Neural progenitor cell (in vitro differentiated cells): ENCODE data around the gene IGSF22. TPM values are rescaled to one million over a fixed set of nuclear protein-coding genes. Genes with fewer than 3 reads are reported as not detected.
A peak's percentile ranks its signal among the peaks of the same experiment; 100 is the strongest.

Source experiments
- DNase-seq: peaks from one replicate; pipeline ENCODE4 v3.0.0-alpha.2; 2016; ENCODE audit warnings: low spot score
- H2AFZ ChIP-seq: fragments of 200-600 bp; sonication (generic); replicated peaks from 2 replicates; pipeline ENCODE4 v1.6.1; 2016; ENCODE audit warnings: antibody characterized with exemption
- H3F3A ChIP-seq: fragments of 200-600 bp; sonication (generic); 2 replicates; pipeline ENCODE4 v1.6.1; 2016; ENCODE audit warnings: antibody characterized with exemption, low read depth
- H3K27ac ChIP-seq: fragments of 200-600 bp; sonication (generic); 2 replicates; pipeline ENCODE4 v1.5.1; 2016; ENCODE audit warnings: mild to moderate bottlenecking
- H3K27me3 ChIP-seq: fragments of 200-600 bp; sonication (generic); 2 replicates; pipeline ENCODE4 v1.6.1; 2016; ENCODE audit warnings: mild to moderate bottlenecking, moderate library complexity
- H3K36me3 ChIP-seq: fragments of 200-600 bp; sonication (generic); 2 replicates; pipeline ENCODE4 v1.5.1; 2016
- H3K4me1 ChIP-seq: fragments of 200-600 bp; sonication (generic); 2 replicates; pipeline ENCODE4 v1.6.1; 2016; ENCODE audit warnings: mixed run types
- H3K4me2 ChIP-seq: fragments of 200-600 bp; sonication (generic); 2 replicates; pipeline ENCODE4 v1.6.1; 2016
- H3K4me3 ChIP-seq: fragments of 200-600 bp; sonication (generic); 2 replicates; pipeline ENCODE4 v1.5.1; 2016
- H3K79me2 ChIP-seq: fragments of 200-600 bp; sonication (generic); 2 replicates; pipeline ENCODE4 v1.6.1; 2016; ENCODE audit warnings: low read depth
- H3K9ac ChIP-seq: fragments of 200-600 bp; sonication (generic); 2 replicates; pipeline ENCODE4 v1.6.1; 2016
- H3K9me3 ChIP-seq: fragments of 200-600 bp; sonication (generic); 2 replicates; pipeline ENCODE4 v1.5.1; 2016; ENCODE audit warnings: low read depth
- H4K20me1 ChIP-seq: fragments of 200-600 bp; sonication (generic); 2 replicates; pipeline ENCODE4 v1.6.1; 2016; ENCODE audit warnings: low read depth
- H3K27ac Mint-ChIP-seq: 3 replicates; pipeline ENCODE4 v1.8.0; 2021; ENCODE audit warnings: mixed read lengths
- H3K27me3 Mint-ChIP-seq: 2 replicates; pipeline ENCODE4 v1.8.0; 2022; ENCODE audit warnings: low read depth, mild to moderate bottlenecking, inconsistent platforms, moderate library complexity, mixed read lengths; ENCODE audit not compliant: insufficient read depth
- H3K36me3 Mint-ChIP-seq: 3 replicates; pipeline ENCODE4 v1.8.0; 2021; ENCODE audit warnings: mixed read lengths
- H3K4me1 Mint-ChIP-seq: 3 replicates; pipeline ENCODE4 v1.8.0; 2021; ENCODE audit warnings: mixed read lengths
- H3K4me3 Mint-ChIP-seq: 3 replicates; pipeline ENCODE4 v1.8.0; 2021; ENCODE audit warnings: mild to moderate bottlenecking, moderate library complexity, mixed read lengths
- H3K9me3 Mint-ChIP-seq: 3 replicates; pipeline ENCODE4 v1.8.0; 2020; ENCODE audit warnings: mixed read lengths
- CTCF ChIP-seq: fragments of 200-600 bp; sonication (generic); IDR thresholded peaks from 2 replicates; pipeline ENCODE4 v1.5.1; 2017; ENCODE audit warnings: antibody characterized with exemption, mild to moderate bottlenecking
- EZH2 ChIP-seq: fragments of 200-600 bp; sonication (generic); IDR thresholded peaks from 2 replicates; pipeline ENCODE4 v1.6.1; 2017; ENCODE audit warnings: antibody characterized with exemption, mild to moderate bottlenecking, moderate library complexity
- EZH2phosphoT487 ChIP-seq: fragments of 200-600 bp; sonication (generic); IDR thresholded peaks from 2 replicates; pipeline ENCODE4 v1.6.1; 2017; ENCODE audit warnings: antibody characterized with exemption
- total RNA-seq: library from RNA; depleted of rRNA; stranded (reverse); fragments of >200 nt; gene quantifications from 2 replicates; pipeline ENCODE4 v1.2.3, GENCODE V29; 2015; ENCODE audit warnings: low replicate concordance

Gene IGSF22
- total RNA-seq, 1 donor from 2014 or later: 0.41 TPM

- no peaks in the 10 kb centered on the region for H3K36me3 Mint-ChIP-seq
- Histone ChIP-seq H4K20me1 (no peaks in the 10 kb centered on the region), H3K9me3 (no peaks in the 10 kb centered on the region), H3F3A (peaks cover 3% of the 10 kb centered on the region), H3K4me3 (no peak overlapping the region), H3K27ac (no peak overlapping the region), H2AFZ (no peak overlapping the region), H3K4me1 (peaks cover 11% of the 10 kb centered on the region), H3K27me3 (no peaks in the 10 kb centered on the region), H3K36me3 (no peaks in the 10 kb centered on the region), H3K79me2 (no peaks in the 10 kb centered on the region), H3K4me2 (no peak overlapping the region), H3K9ac (no peak overlapping the region)
- DNase-seq: no peak
- H3K9me3 Mint-ChIP-seq: no peaks in the 10 kb centered on the region
- H3K4me1 Mint-ChIP-seq: peaks cover 18% of the 10 kb centered on the region
- H3K27me3 Mint-ChIP-seq: no peaks in the 10 kb centered on the region
- TF ChIP-seq EZH2: no peak
- TF ChIP-seq EZH2phosphoT487: no peak
- no peak for TF ChIP-seq CTCF
- H3K27ac Mint-ChIP-seq: no peak overlapping the region
- no peak overlapping the region for H3K4me3 Mint-ChIP-seq
Measured at GRCh38 chr11:18754308-18754707, 28.3 kb upstream of the IGSF22 start.

GRCh38 chr11:18752502-18752901 is 26.5 kb upstream of the IGSF22 start:
- TF ChIP-seq EZH2: no peak
- TF ChIP-seq CTCF: no peak
- TF ChIP-seq EZH2phosphoT487: no peak
- no peaks in the 10 kb centered on the region for H3K79me2 ChIP-seq
- H3K27ac ChIP-seq: no peak overlapping the region
- Mint-ChIP-seq H3K27ac (peak overlapping the region; percentile 88), H3K4me3 (no peak overlapping the region), H3K9me3 (no peaks in the 10 kb centered on the region), H3K4me1 (peaks cover 27% of the 10 kb centered on the region), H3K36me3 (no peaks in the 10 kb centered on the region), H3K27me3 (no peaks in the 10 kb centered on the region)
- H4K20me1 ChIP-seq: no peaks in the 10 kb centered on the region
- DNase-seq: peak; percentile 6
- no peak overlapping the region for H3K4me3 ChIP-seq
- no peaks in the 10 kb centered on the region for H3K9me3 ChIP-seq
- no peaks in the 10 kb centered on the region for H3K36me3 ChIP-seq
- peak overlapping the region; percentile 42 for H3K4me2 ChIP-seq
- H3K4me1 ChIP-seq: peaks cover 11% of the 10 kb centered on the region
- no peak overlapping the region for H3K9ac ChIP-seq
- H3F3A ChIP-seq: peaks cover 3% of the 10 kb centered on the region
- H3K27me3 ChIP-seq: no peaks in the 10 kb centered on the region
- no peak overlapping the region for H2AFZ ChIP-seq

GRCh38 chr11:18750944-18751343 is 25.0 kb upstream of the IGSF22 start:
- no peak for TF ChIP-seq EZH2
- no peaks in the 10 kb centered on the region for H3K27me3 Mint-ChIP-seq

GRCh38 chr11:18749681-18750319 is 23.8 kb upstream of the IGSF22 start:
- Histone ChIP-seq H4K20me1 (no peaks in the 10 kb centered on the region), H3K9ac (no peak overlapping the region), H3K36me3 (no peaks in the 10 kb centered on the region), H3K4me1 (peaks cover 11% of the 10 kb centered on the region), H3K9me3 (no peaks in the 10 kb centered on the region), H3K4me3 (no peak overlapping the region), H3K79me2 (no peaks in the 10 kb centered on the region), H2AFZ (no peak overlapping the region), H3K27ac (no peak overlapping the region), H3F3A (peaks cover 3% of the 10 kb centered on the region), H3K4me2 (no peak overlapping the region), H3K27me3 (no peaks in the 10 kb centered on the region)
- Mint-ChIP-seq H3K4me3 (no peak overlapping the region), H3K27ac (no peak overlapping the region), H3K27me3 (peaks cover 2% of the 10 kb centered on the region), H3K9me3 (no peaks in the 10 kb centered on the region), H3K36me3 (no peaks in the 10 kb centered on the region), H3K4me1 (peaks cover 27% of the 10 kb centered on the region)
- DNase-seq: no peak
- TF ChIP-seq EZH2: no peak
- TF ChIP-seq EZH2phosphoT487: no peak
- no peak for TF ChIP-seq CTCF

More at GRCh38 chr11:18750944-18751343, 25.0 kb upstream of the IGSF22 start:
- Mint-ChIP-seq H3K9me3 (no peaks in the 10 kb centered on the region), H3K27ac (no peak overlapping the region), H3K36me3 (no peaks in the 10 kb centered on the region), H3K4me3 (no peak overlapping the region), H3K4me1 (peaks cover 27% of the 10 kb centered on the region)
- Histone ChIP-seq H3F3A (peaks cover 3% of the 10 kb centered on the region), H3K27ac (no peak overlapping the region), H3K9me3 (no peaks in the 10 kb centered on the region), H3K36me3 (no peaks in the 10 kb centered on the region), H3K9ac (no peak overlapping the region), H2AFZ (no peak overlapping the region), H3K27me3 (no peaks in the 10 kb centered on the region), H3K4me3 (no peak overlapping the region), H3K4me2 (no peak overlapping the region), H4K20me1 (no peaks in the 10 kb centered on the region), H3K4me1 (peaks cover 11% of the 10 kb centered on the region), H3K79me2 (no peaks in the 10 kb centered on the region)
- DNase-seq: no peak
